ENCODE measurements around the gene HIVEP3. TPM values are rescaled to one million over a fixed set of nuclear protein-coding genes. Genes with fewer than 3 reads are reported as not detected.

Gene HIVEP3
- total RNA-seq, 1 experiment from 2014 or later = 1.4 TPM

DNA sequence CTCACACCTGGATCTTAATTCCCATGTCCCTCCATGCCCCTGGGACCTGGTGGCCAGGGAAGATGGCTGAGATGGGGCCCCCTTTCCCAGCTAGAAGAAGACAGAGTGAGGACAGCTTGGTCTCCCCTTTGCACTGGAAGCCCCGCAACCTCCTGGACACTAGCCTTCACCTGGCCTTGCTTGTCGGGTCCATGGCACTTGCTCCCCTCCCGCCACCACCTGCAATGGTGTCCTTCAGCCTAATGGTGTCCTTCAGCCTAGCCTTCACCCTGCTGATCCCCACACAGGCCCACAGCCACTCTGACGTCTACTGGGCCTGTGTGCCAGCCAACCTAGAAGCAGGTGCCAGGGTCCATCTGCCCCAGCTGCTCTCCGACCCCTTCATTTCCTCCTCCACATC, 388.3 kb downstream of the HIVEP3 start:
- H3K9me3 ChIP-seq (ENCODE audit: control insufficient read depth, low read depth, low read length) = no peaks in the 10 kb centered on the region
- H3K27ac ChIP-seq (ENCODE audit: insufficient read length, low read depth, low read length) = no peak overlapping the region
- H3K9ac ChIP-seq (ENCODE audit: extremely low read depth, insufficient read length, low read length) = no peak overlapping the region
- H3K79me1 ChIP-seq (ENCODE audit: insufficient read depth, low read depth, low read length, poor library complexity, severe bottlenecking) = no peaks in the 10 kb centered on the region
- no peak overlapping the region for H4K8ac ChIP-seq (replicated peaks; ENCODE audit: insufficient read length, low read depth, low read length)
- no peak overlapping the region; the same call in 1 of the 2 replicates for H3K14ac ChIP-seq (ENCODE audit: insufficient read depth, low read length)
- no peak overlapping the region for H4K5ac ChIP-seq (ENCODE audit: insufficient read length, low read depth, low read length)
- no peak overlapping the region for H3K23ac ChIP-seq (ENCODE audit: insufficient read length, low read depth, low read length)
- H3T11ph ChIP-seq (ENCODE audit: low read length) = no peak overlapping the region
- WGBS (ENCODE audit: extremely low coverage, insufficient read length, low lambda C conversion rate) = no CpG with 5 or more reads among the region's 5 CpGs
- no peak overlapping the region for H2BK15ac ChIP-seq (ENCODE audit: low read depth, low read length)
- no peak overlapping the region for H2AFZ ChIP-seq (ENCODE audit: low read length)
- DNase-seq = no peak
- TF ChIP-seq, protein P1, sequence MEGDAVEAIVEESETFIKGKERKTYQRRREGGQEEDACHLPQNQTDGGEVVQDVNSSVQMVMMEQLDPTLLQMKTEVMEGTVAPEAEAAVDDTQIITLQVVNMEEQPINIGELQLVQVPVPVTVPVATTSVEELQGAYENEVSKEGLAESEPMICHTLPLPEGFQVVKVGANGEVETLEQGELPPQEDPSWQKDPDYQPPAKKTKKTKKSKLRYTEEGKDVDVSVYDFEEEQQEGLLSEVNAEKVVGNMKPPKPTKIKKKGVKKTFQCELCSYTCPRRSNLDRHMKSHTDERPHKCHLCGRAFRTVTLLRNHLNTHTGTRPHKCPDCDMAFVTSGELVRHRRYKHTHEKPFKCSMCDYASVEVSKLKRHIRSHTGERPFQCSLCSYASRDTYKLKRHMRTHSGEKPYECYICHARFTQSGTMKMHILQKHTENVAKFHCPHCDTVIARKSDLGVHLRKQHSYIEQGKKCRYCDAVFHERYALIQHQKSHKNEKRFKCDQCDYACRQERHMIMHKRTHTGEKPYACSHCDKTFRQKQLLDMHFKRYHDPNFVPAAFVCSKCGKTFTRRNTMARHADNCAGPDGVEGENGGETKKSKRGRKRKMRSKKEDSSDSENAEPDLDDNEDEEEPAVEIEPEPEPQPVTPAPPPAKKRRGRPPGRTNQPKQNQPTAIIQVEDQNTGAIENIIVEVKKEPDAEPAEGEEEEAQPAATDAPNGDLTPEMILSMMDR (conservative IDR thresholded peaks at IDR 0.05) = no peak
- H3K4me1 ChIP-seq (ENCODE audit: insufficient read depth, low read length) = no peaks in the 10 kb centered on the region
- H2BK20ac ChIP-seq (ENCODE audit: low read depth, low read length, poor library complexity, severe bottlenecking) = no peak overlapping the region
- no peak overlapping the region for H2BK120ac ChIP-seq (ENCODE audit: low read depth, low read length, poor library complexity, severe bottlenecking)
- no peak overlapping the region for H3K56ac ChIP-seq (ENCODE audit: insufficient read length, low read depth, low read length)
- peaks cover 22 to 35% of the 10 kb centered on the region in 2 experiments; a peak in 4 of 5 replicates for H3K9me3 Mint-ChIP-seq
- H3K36me3 Mint-ChIP-seq (ENCODE audit: insufficient read depth in 1 of 3, low read depth in 3 of 3) = peaks cover 0 to 5% (median 2%) of the 10 kb centered on the region in 3 experiments; a peak in 2 of 7 replicates
- H2BK5ac ChIP-seq (ENCODE audit: insufficient read length, low read length) = no peak overlapping the region
- H3K79me2 ChIP-seq (ENCODE audit: insufficient read depth, low read length) = no peaks in the 10 kb centered on the region
- H3K4me3 Mint-ChIP-seq = no peak overlapping the region; a peak in 1 of 5 replicates
- H3K18ac ChIP-seq (ENCODE audit: insufficient read length, low read depth, low read length) = no peak overlapping the region
- H4K20me1 ChIP-seq (ENCODE audit: control insufficient read depth, insufficient read depth, insufficient read length) = no peaks in the 10 kb centered on the region
- no peak overlapping the region for H2AK5ac ChIP-seq (ENCODE audit: insufficient read length, low read length)
- no peak overlapping the region for H4K91ac ChIP-seq (ENCODE audit: insufficient read length, low read depth, low read length)
- H2BK12ac ChIP-seq (ENCODE audit: insufficient read length, low read depth, low read length) = no peak overlapping the region
- H3K27me3 ChIP-seq (ENCODE audit: insufficient read depth, low read length) = no peaks in the 10 kb centered on the region
- H3K27ac Mint-ChIP-seq = no peak overlapping the region
- peaks cover 25% of the 10 kb centered on the region for H3K27me3 Mint-ChIP-seq (ENCODE audit: low read depth)
- H3K23me2 ChIP-seq (ENCODE audit: insufficient read length, low read depth, low read length, poor library complexity, severe bottlenecking) = no peaks in the 10 kb centered on the region
- H3K4me1 Mint-ChIP-seq = no peaks in the 10 kb centered on the region
- H3K4ac ChIP-seq (ENCODE audit: low read depth, low read length) = no peak overlapping the region
- no peak overlapping the region for H3K4me2 ChIP-seq (ENCODE audit: insufficient read depth, insufficient read length, low read length)

All from H9 (cell line).